ENCODE data around the gene RFXAP. TPM values are rescaled to one million over a fixed set of nuclear protein-coding genes. Genes with fewer than 3 reads are reported as not detected.

Gene RFXAP
- total RNA-seq, 4 donors from 2014 or later: 1.0 to 3.7 (median 2.2) TPM

DNA sequence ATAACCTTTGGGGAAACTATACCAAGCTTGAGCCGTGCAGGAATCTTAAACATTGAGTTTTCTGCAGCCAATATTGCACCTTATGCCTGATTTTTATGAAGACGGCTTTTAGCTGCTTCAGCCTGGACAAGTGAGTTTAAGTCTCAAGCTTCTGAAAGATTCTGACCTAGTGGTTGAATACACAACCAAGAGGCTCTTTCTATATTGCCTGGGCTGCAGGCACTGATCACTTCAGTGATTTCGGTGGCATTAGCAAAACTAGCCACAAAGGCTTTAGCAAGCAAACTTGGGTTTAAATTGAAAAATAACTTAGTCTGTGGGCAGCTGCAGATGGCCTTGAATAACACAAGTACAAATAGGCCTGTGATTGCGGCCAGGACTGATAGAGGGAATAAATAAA lies 29.3 kb upstream of the RFXAP start:
- H3K4me3 ChIP-seq (ENCODE audit: low read depth, poor library complexity, severe bottlenecking): no peak overlapping the region
- no peak for DNase-seq (ENCODE audit: low spot score in 2 of 2)
- TF ChIP-seq, protein P1, sequence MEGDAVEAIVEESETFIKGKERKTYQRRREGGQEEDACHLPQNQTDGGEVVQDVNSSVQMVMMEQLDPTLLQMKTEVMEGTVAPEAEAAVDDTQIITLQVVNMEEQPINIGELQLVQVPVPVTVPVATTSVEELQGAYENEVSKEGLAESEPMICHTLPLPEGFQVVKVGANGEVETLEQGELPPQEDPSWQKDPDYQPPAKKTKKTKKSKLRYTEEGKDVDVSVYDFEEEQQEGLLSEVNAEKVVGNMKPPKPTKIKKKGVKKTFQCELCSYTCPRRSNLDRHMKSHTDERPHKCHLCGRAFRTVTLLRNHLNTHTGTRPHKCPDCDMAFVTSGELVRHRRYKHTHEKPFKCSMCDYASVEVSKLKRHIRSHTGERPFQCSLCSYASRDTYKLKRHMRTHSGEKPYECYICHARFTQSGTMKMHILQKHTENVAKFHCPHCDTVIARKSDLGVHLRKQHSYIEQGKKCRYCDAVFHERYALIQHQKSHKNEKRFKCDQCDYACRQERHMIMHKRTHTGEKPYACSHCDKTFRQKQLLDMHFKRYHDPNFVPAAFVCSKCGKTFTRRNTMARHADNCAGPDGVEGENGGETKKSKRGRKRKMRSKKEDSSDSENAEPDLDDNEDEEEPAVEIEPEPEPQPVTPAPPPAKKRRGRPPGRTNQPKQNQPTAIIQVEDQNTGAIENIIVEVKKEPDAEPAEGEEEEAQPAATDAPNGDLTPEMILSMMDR (IDR thresholded peaks at IDR 0.05): no peak
- no peak for TF ChIP-seq POLR2A (IDR thresholded peaks at IDR 0.05)
- WGBS, 2 donors: 89 to 92% methylated on average over 4 of the region's 4 CpGs
- intact Hi-C loops (cut with DNase I; ENCODE audit: low total_unique reads): no loop called here

DNA sequence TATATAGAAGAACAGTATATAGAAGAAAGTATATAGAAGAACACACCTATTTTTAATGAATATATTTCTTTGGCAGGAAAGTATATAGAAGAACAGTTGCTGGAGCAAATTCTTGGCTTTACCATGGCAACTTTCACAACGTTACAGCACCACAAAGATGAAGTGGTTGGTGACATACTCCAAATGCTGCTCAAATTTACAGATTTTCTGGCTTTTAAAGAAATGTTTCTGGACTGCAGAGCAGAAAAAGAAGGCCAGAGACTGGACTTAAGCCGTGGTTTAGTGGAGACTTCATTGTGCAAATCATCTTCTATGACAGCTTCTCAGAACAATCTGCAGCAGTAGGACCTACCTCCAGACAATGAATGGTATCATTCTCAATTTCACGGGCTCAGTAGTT lies 24.3 kb upstream of the RFXAP start:
- DNase-seq (ENCODE audit: low spot score in 2 of 2): no peak
- no peak for TF ChIP-seq POLR2A (IDR thresholded peaks at IDR 0.05)
- TF ChIP-seq, protein P1 (IDR thresholded peaks at IDR 0.05): no peak
- 60 to 64% methylated on average over 3 of the region's 3 CpGs for WGBS, 2 donors
- intact Hi-C loops (cut with DNase I; ENCODE audit: low total_unique reads): no loop called here
- H3K4me3 ChIP-seq (ENCODE audit: low read depth, poor library complexity, severe bottlenecking): no peak overlapping the region

DNA sequence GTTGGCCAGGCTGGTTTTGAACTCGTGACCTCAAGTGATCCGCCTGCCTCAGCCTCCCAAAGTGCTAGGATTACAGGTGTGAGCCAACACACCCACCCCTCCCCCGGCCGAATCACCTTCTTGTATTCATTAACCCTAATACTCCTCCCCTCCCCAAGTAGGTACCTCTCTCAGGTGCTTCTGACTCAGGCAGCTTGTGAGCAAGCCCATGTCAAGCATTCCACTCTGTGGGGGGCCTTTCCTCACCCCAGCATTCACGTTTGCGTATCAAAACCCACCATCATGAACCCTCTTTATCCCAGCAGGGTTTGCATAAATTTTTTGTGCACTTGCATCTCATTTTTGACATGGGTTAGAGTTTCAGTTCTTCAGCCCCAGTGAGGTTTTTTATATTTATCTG lies 23.6 kb upstream of the RFXAP start:
- intact Hi-C loops (cut with DNase I; ENCODE audit: low total_unique reads): no loop called here
- 83 to 90% methylated on average over 6 of the region's 6 CpGs for WGBS, 2 donors
- TF ChIP-seq, protein P1 (IDR thresholded peaks at IDR 0.05): no peak
- no peak for TF ChIP-seq POLR2A (IDR thresholded peaks at IDR 0.05)

GRCh38 chr13:36796052-36796451 lies 23.0 kb upstream of the RFXAP start:
- H3K4me3 ChIP-seq (ENCODE audit: low read depth, poor library complexity, severe bottlenecking): no peak overlapping the region
- WGBS, 2 donors: 77 to 80% methylated on average over 3 of the region's 3 CpGs

More for the DNA sequence above, 23.6 kb upstream of the RFXAP start:
- no peak overlapping the region for H3K4me3 ChIP-seq (ENCODE audit: low read depth, poor library complexity, severe bottlenecking)
- no peak for DNase-seq (ENCODE audit: low spot score in 2 of 2)

DNA sequence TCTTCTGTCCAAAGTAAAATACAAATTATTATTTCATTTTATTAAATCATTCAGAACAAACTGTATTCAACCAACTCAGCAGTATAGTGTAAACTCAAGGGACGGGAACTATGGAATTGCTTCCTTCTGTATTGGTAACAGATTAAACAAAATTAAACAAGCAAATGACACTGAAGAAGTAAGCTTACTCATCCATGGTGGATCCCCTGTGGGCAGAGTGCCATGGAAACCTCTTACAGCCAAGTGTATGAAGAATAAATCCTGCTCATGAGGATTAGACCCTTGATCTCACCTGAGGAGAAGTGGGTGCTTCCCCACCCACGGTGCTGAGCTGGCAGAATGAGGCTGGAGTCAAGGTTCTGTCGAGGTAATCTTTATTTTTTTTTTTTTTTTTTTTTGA lies 18.0 kb upstream of the RFXAP start:
- no peak for DNase-seq (ENCODE audit: low spot score in 2 of 2)
- TF ChIP-seq, protein P1 (IDR thresholded peaks at IDR 0.05): no peak
- TF ChIP-seq POLR2A (IDR thresholded peaks at IDR 0.05): no peak
- WGBS, 2 donors: 37 to 40% methylated on average over 3 of the region's 3 CpGs
- intact Hi-C loops (cut with DNase I; ENCODE audit: low total_unique reads): no loop called here
- H3K4me3 ChIP-seq (ENCODE audit: low read depth, poor library complexity, severe bottlenecking): no peak overlapping the region

More at GRCh38 chr13:36796052-36796451, 23.0 kb upstream of the RFXAP start:
- TF ChIP-seq, protein P1 (IDR thresholded peaks at IDR 0.05): no peak
- no peak for TF ChIP-seq POLR2A (IDR thresholded peaks at IDR 0.05)
- DNase-seq (ENCODE audit: low spot score in 2 of 2): no peak
- intact Hi-C loops (cut with DNase I; ENCODE audit: low total_unique reads): no loop called here

GRCh38 chr13:36804588-36804987 lies 14.4 kb upstream of the RFXAP start:
- WGBS, 2 donors: 65 to 81% methylated on average over 6 of the region's 6 CpGs
- no peak for TF ChIP-seq POLR2A (IDR thresholded peaks at IDR 0.05)
- TF ChIP-seq, protein P1 (IDR thresholded peaks at IDR 0.05): no peak
- intact Hi-C loops (cut with DNase I; ENCODE audit: low total_unique reads): no loop called here
- DNase-seq (ENCODE audit: low spot score in 2 of 2): no peak
- H3K4me3 ChIP-seq (ENCODE audit: low read depth, poor library complexity, severe bottlenecking): no peak overlapping the region

Measured in lower leg skin (tissue), 4 donors.